Nucleus accumbens (tissue), 56 donors: ENCODE data around the gene NSUN6.

Experiments used
- DNase-seq, 56 donors: peaks; one replicate each; lab custom pipeline; 2025; lab: John Stamatoyannopoulos, UW

NSUN6 gene

GRCh38 chr10:18566177-18566576 is 85.2 kb downstream of the NSUN6 start:
- no peak for DNase-seq

- DNase-seq, result no peak
Observed at GRCh38 chr10:18565006-18565405, 86.4 kb downstream of the NSUN6 start.

GRCh38 chr10:18563003-18563726 is 88.2 kb downstream of the NSUN6 start:
- no peak for DNase-seq

- DNase-seq, result no peak
Observed at GRCh38 chr10:18561861-18562551, 89.4 kb downstream of the NSUN6 start.

GRCh38 chr10:18557960-18558359 is 93.4 kb downstream of the NSUN6 start:
- DNase-seq, result no peak

GRCh38 chr10:18556522-18557147 is 94.8 kb downstream of the NSUN6 start:
- no peak for DNase-seq

GRCh38 chr10:18554479-18554878 is 96.9 kb downstream of the NSUN6 start:
- no peak for DNase-seq

- no peak for DNase-seq
Observed at GRCh38 chr10:18551473-18551872, 99.9 kb downstream of the NSUN6 start.

GRCh38 chr10:18549105-18549504 is 102.3 kb downstream of the NSUN6 start:
- no peak for DNase-seq

GRCh38 chr10:18545621-18546305 is 105.6 kb downstream of the NSUN6 start:
- DNase-seq, result peak in 5 of 56 donors; percentile 1 to 48 (median 7)

- DNase-seq, result no peak
Observed at GRCh38 chr10:18542832-18543231, 108.6 kb downstream of the NSUN6 start.

- no peak for DNase-seq
Observed at GRCh38 chr10:18540195-18540594, 111.2 kb downstream of the NSUN6 start.

GRCh38 chr10:18539335-18539734 is 112.1 kb downstream of the NSUN6 start:
- DNase-seq, result no peak

GRCh38 chr10:18533896-18534295 is 117.5 kb downstream of the NSUN6 start:
- no peak for DNase-seq

- no peak for DNase-seq
Observed at GRCh38 chr10:18532881-18533535, 118.4 kb downstream of the NSUN6 start.

- DNase-seq, result no peak
Observed at GRCh38 chr10:18528292-18528691, 123.1 kb downstream of the NSUN6 start.

GRCh38 chr10:18527687-18528086 is 123.7 kb downstream of the NSUN6 start:
- DNase-seq, result no peak

GRCh38 chr10:18523858-18524257 is 127.5 kb downstream of the NSUN6 start:
- no peak for DNase-seq

GRCh38 chr10:18523025-18523424 is 128.4 kb downstream of the NSUN6 start:
- DNase-seq, result no peak

- DNase-seq, result no peak
Observed at GRCh38 chr10:18516851-18517250, 134.5 kb downstream of the NSUN6 start.

- DNase-seq, result no peak
Observed at GRCh38 chr10:18514537-18514936, 136.8 kb downstream of the NSUN6 start.
